ENCODE results near the gene ARHGAP25.

ARHGAP25 gene

GRCh38 chr2:68742626-68743415, 8.2 kb downstream of the ARHGAP25 start:
- H3K4me3 ChIP-seq (ENCODE audit: extremely low read depth, insufficient read depth, low read length, poor library complexity, severe bottlenecking) = no peak overlapping the region
- H3K36me3 ChIP-seq (ENCODE audit: control insufficient read depth, insufficient read depth, low read length) = no peaks in the 10 kb centered on the region
- no CpG with 5 or more reads among the region's 1 CpG for WGBS, 2 experiments (ENCODE audit: insufficient coverage in 2 of 2)
- H3K9me3 ChIP-seq (ENCODE audit: control insufficient read depth, low read length) = no peaks in the 10 kb centered on the region
- H3K27ac ChIP-seq (ENCODE audit: low read depth, low read length, severe bottlenecking) = peak overlapping the region; percentile 4
- peaks cover 16% of the 10 kb centered on the region for H3K4me1 ChIP-seq (ENCODE audit: control insufficient read depth, insufficient read depth, low read length, poor library complexity, severe bottlenecking)

- 88 to 90% methylated on average over 2 to 3 of the region's 3 CpGs for WGBS, 2 experiments (ENCODE audit: insufficient coverage in 2 of 2)
- H3K9me3 ChIP-seq (ENCODE audit: control insufficient read depth, low read length) = no peaks in the 10 kb centered on the region
- peaks cover 16% of the 10 kb centered on the region for H3K4me1 ChIP-seq (ENCODE audit: control insufficient read depth, insufficient read depth, low read length, poor library complexity, severe bottlenecking)
- no peaks in the 10 kb centered on the region for H3K36me3 ChIP-seq (ENCODE audit: control insufficient read depth, insufficient read depth, low read length)
- H3K27ac ChIP-seq (ENCODE audit: low read depth, low read length, severe bottlenecking) = no peak overlapping the region
- no peak overlapping the region for H3K4me3 ChIP-seq (ENCODE audit: extremely low read depth, insufficient read depth, low read length, poor library complexity, severe bottlenecking)
Observed at GRCh38 chr2:68743531-68743930, 8.9 kb downstream of the ARHGAP25 start.

GRCh38 chr2:68744366-68744912, 9.8 kb downstream of the ARHGAP25 start:
- Histone ChIP-seq H3K4me1 (ENCODE audit: control insufficient read depth, insufficient read depth, low read length, poor library complexity, severe bottlenecking) (peaks cover 15% of the 10 kb centered on the region), H3K36me3 (ENCODE audit: control insufficient read depth, insufficient read depth, low read length) (no peaks in the 10 kb centered on the region), H3K27ac (ENCODE audit: low read depth, low read length, severe bottlenecking) (no peak overlapping the region), H3K4me3 (ENCODE audit: extremely low read depth, insufficient read depth, low read length, poor library complexity, severe bottlenecking) (no peak overlapping the region), H3K9me3 (ENCODE audit: control insufficient read depth, low read length) (no peaks in the 10 kb centered on the region)
- WGBS, 2 experiments (ENCODE audit: insufficient coverage in 2 of 2) = 63 to 71% methylated on average over 2 to 4 of the region's 4 CpGs

GRCh38 chr2:68745006-68745405, 10.4 kb downstream of the ARHGAP25 start:
- WGBS, 2 experiments (ENCODE audit: insufficient coverage in 2 of 2) = 97 to 100% methylated on average over 2 of the region's 2 CpGs
- Histone ChIP-seq H3K27ac (ENCODE audit: low read depth, low read length, severe bottlenecking) (no peak overlapping the region), H3K36me3 (ENCODE audit: control insufficient read depth, insufficient read depth, low read length) (no peaks in the 10 kb centered on the region), H3K4me1 (ENCODE audit: control insufficient read depth, insufficient read depth, low read length, poor library complexity, severe bottlenecking) (peaks cover 10% of the 10 kb centered on the region), H3K4me3 (ENCODE audit: extremely low read depth, insufficient read depth, low read length, poor library complexity, severe bottlenecking) (no peak overlapping the region), H3K9me3 (ENCODE audit: control insufficient read depth, low read length) (no peaks in the 10 kb centered on the region)

GRCh38 chr2:68746408-68746807, 11.8 kb downstream of the ARHGAP25 start:
- Histone ChIP-seq H3K36me3 (ENCODE audit: control insufficient read depth, insufficient read depth, low read length) (no peaks in the 10 kb centered on the region), H3K4me3 (ENCODE audit: extremely low read depth, insufficient read depth, low read length, poor library complexity, severe bottlenecking) (no peak overlapping the region), H3K4me1 (ENCODE audit: control insufficient read depth, insufficient read depth, low read length, poor library complexity, severe bottlenecking) (peaks cover 8% of the 10 kb centered on the region), H3K9me3 (ENCODE audit: control insufficient read depth, low read length) (no peaks in the 10 kb centered on the region), H3K27ac (ENCODE audit: low read depth, low read length, severe bottlenecking) (no peak overlapping the region)
- 93 to 95% methylated on average over 3 to 4 of the region's 11 CpGs for WGBS, 2 experiments (ENCODE audit: insufficient coverage in 2 of 2)

GRCh38 chr2:68747413-68747812, 12.8 kb downstream of the ARHGAP25 start:
- Histone ChIP-seq H3K36me3 (ENCODE audit: control insufficient read depth, insufficient read depth, low read length) (no peaks in the 10 kb centered on the region), H3K27ac (ENCODE audit: low read depth, low read length, severe bottlenecking) (no peak overlapping the region), H3K4me1 (ENCODE audit: control insufficient read depth, insufficient read depth, low read length, poor library complexity, severe bottlenecking) (peaks cover 3% of the 10 kb centered on the region), H3K9me3 (ENCODE audit: control insufficient read depth, low read length) (no peaks in the 10 kb centered on the region), H3K4me3 (ENCODE audit: extremely low read depth, insufficient read depth, low read length, poor library complexity, severe bottlenecking) (no peak overlapping the region)
- WGBS, 2 experiments (ENCODE audit: insufficient coverage in 2 of 2) = 78 to 92% methylated on average over 4 to 6 of the region's 6 CpGs

GRCh38 chr2:68747900-68748299, 13.3 kb downstream of the ARHGAP25 start:
- no peaks in the 10 kb centered on the region for H3K36me3 ChIP-seq (ENCODE audit: control insufficient read depth, insufficient read depth, low read length)
- no peaks in the 10 kb centered on the region for H3K9me3 ChIP-seq (ENCODE audit: control insufficient read depth, low read length)
- H3K4me1 ChIP-seq (ENCODE audit: control insufficient read depth, insufficient read depth, low read length, poor library complexity, severe bottlenecking) = peaks cover 3% of the 10 kb centered on the region
- H3K27ac ChIP-seq (ENCODE audit: low read depth, low read length, severe bottlenecking) = no peak overlapping the region
- 87 to 90% methylated on average over 1 to 2 of the region's 2 CpGs for whole genome bisulfite sequencing, 2 experiments (ENCODE audit: insufficient coverage in 2 of 2)
- H3K4me3 ChIP-seq (ENCODE audit: extremely low read depth, insufficient read depth, low read length, poor library complexity, severe bottlenecking) = no peak overlapping the region

GRCh38 chr2:68748568-68748967, 14.0 kb downstream of the ARHGAP25 start:
- H3K36me3 ChIP-seq (ENCODE audit: control insufficient read depth, insufficient read depth, low read length) = no peaks in the 10 kb centered on the region
- no peaks in the 10 kb centered on the region for H3K9me3 ChIP-seq (ENCODE audit: control insufficient read depth, low read length)
- H3K4me3 ChIP-seq (ENCODE audit: extremely low read depth, insufficient read depth, low read length, poor library complexity, severe bottlenecking) = no peak overlapping the region
- peaks cover 3% of the 10 kb centered on the region for H3K4me1 ChIP-seq (ENCODE audit: control insufficient read depth, insufficient read depth, low read length, poor library complexity, severe bottlenecking)
- H3K27ac ChIP-seq (ENCODE audit: low read depth, low read length, severe bottlenecking) = no peak overlapping the region
- whole genome bisulfite sequencing, 2 experiments (ENCODE audit: insufficient coverage in 2 of 2) = 100% methylated on average over 1 of the region's 1 CpG

GRCh38 chr2:68749345-68749744, 14.7 kb downstream of the ARHGAP25 start:
- H3K9me3 ChIP-seq (ENCODE audit: control insufficient read depth, low read length) = no peaks in the 10 kb centered on the region
- peaks cover 3% of the 10 kb centered on the region for H3K4me1 ChIP-seq (ENCODE audit: control insufficient read depth, insufficient read depth, low read length, poor library complexity, severe bottlenecking)
- H3K4me3 ChIP-seq (ENCODE audit: extremely low read depth, insufficient read depth, low read length, poor library complexity, severe bottlenecking) = no peak overlapping the region
- H3K27ac ChIP-seq (ENCODE audit: low read depth, low read length, severe bottlenecking) = no peak overlapping the region
- WGBS, 2 experiments (ENCODE audit: insufficient coverage in 2 of 2) = 90 to 96% methylated on average over 5 of the region's 6 CpGs
- no peaks in the 10 kb centered on the region for H3K36me3 ChIP-seq (ENCODE audit: control insufficient read depth, insufficient read depth, low read length)

- Histone ChIP-seq H3K9me3 (ENCODE audit: control insufficient read depth, low read length) (no peaks in the 10 kb centered on the region), H3K36me3 (ENCODE audit: control insufficient read depth, insufficient read depth, low read length) (no peaks in the 10 kb centered on the region), H3K4me3 (ENCODE audit: extremely low read depth, insufficient read depth, low read length, poor library complexity, severe bottlenecking) (no peak overlapping the region), H3K4me1 (ENCODE audit: control insufficient read depth, insufficient read depth, low read length, poor library complexity, severe bottlenecking) (peaks cover 15% of the 10 kb centered on the region), H3K27ac (ENCODE audit: low read depth, low read length, severe bottlenecking) (no peak overlapping the region)
- 92 to 96% methylated on average over 7 to 9 of the region's 12 CpGs for WGBS, 2 experiments (ENCODE audit: insufficient coverage in 2 of 2)
Observed at GRCh38 chr2:68750592-68751396, 16.2 kb downstream of the ARHGAP25 start.
